Measurements from ENCODE around the gene POLA2. TPM values are rescaled to one million over a fixed set of nuclear protein-coding genes. Genes with fewer than 3 reads are reported as not detected.

POLA2 gene
- total and polyA plus RNA-seq, 9 of the 15 experiments (the other 6 are each of a cell fraction or from before 2014, with no cell fraction given): 2.7 to 134 (median 44.4) TPM

- TF ChIP-seq, protein P1, sequence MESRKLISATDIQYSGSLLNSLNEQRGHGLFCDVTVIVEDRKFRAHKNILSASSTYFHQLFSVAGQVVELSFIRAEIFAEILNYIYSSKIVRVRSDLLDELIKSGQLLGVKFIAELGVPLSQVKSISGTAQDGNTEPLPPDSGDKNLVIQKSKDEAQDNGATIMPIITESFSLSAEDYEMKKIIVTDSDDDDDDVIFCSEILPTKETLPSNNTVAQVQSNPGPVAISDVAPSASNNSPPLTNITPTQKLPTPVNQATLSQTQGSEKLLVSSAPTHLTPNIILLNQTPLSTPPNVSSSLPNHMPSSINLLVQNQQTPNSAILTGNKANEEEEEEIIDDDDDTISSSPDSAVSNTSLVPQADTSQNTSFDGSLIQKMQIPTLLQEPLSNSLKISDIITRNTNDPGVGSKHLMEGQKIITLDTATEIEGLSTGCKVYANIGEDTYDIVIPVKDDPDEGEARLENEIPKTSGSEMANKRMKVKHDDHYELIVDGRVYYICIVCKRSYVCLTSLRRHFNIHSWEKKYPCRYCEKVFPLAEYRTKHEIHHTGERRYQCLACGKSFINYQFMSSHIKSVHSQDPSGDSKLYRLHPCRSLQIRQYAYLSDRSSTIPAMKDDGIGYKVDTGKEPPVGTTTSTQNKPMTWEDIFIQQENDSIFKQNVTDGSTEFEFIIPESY (CRISPR knock-in tag; IDR thresholded peaks at IDR 0.05): peak; percentile 52
- 0 out of 4 replicates have a peak, but pooled peaks of 1 of the 2 experiments have one; percentile 29 for TF ChIP-seq BCLAF1 (IDR thresholded peaks at IDR 0.05; ENCODE audit: borderline replicate concordance in 1 of 2, control insufficient read depth in 1 of 2, low read depth in 2 of 2, low read length in 1 of 2)
- TF ChIP-seq ATF3 (IDR thresholded peaks at IDR 0.05): peak; percentile 87
- TF ChIP-seq ATF3 (CRISPR knock-in tag; conservative IDR thresholded peaks at IDR 0.05): no peak
- TF ChIP-seq SMAD4 (CRISPR knock-in tag; conservative IDR thresholded peaks at IDR 0.05): peak; percentile 45
- TF ChIP-seq CREBBP (IDR thresholded peaks at IDR 0.05; ENCODE audit: low read depth, low read length): no peak
- TF ChIP-seq BCOR (IDR thresholded peaks at IDR 0.05): no peak
- TF ChIP-seq COPS2 (conservative IDR thresholded peaks at IDR 0.05): no peak
- peak; percentile 76; the same call in 1 of the 2 replicates for TF ChIP-seq LCOR (CRISPR knock-in tag; IDR thresholded peaks at IDR 0.05)
- no peak for TF ChIP-seq RAD51 (IDR thresholded peaks at IDR 0.05; ENCODE audit: borderline replicate concordance, low read depth)
- TF ChIP-seq FOXA1 (IDR thresholded peaks at IDR 0.05; ENCODE audit: borderline replicate concordance): no peak
- TF ChIP-seq, protein P2, sequence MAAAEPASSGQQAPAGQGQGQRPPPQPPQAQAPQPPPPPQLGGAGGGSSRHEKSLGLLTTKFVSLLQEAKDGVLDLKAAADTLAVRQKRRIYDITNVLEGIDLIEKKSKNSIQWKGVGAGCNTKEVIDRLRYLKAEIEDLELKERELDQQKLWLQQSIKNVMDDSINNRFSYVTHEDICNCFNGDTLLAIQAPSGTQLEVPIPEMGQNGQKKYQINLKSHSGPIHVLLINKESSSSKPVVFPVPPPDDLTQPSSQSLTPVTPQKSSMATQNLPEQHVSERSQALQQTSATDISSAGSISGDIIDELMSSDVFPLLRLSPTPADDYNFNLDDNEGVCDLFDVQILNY (CRISPR knock-in tag; IDR thresholded peaks at IDR 0.05): no peak
- TF ChIP-seq SMARCA4 (IDR thresholded peaks at IDR 0.05): peak; percentile 84
- TF ChIP-seq STAT6 (CRISPR knock-in tag; IDR thresholded peaks at IDR 0.05): no peak
- no peak for TF ChIP-seq MCM3 (IDR thresholded peaks at IDR 0.05)
- no peak for TF ChIP-seq CBX5 (IDR thresholded peaks at IDR 0.05; ENCODE audit: borderline replicate concordance, low read depth)
- TF ChIP-seq ZNF830 (CRISPR knock-in tag; IDR thresholded peaks at IDR 0.05): no peak
- no peak for TF ChIP-seq MTF1 (CRISPR knock-in tag; IDR thresholded peaks at IDR 0.05; ENCODE audit: borderline replicate concordance)
Measured at GRCh38 chr11:65274735-65275682, 13.2 kb downstream of the POLA2 start (continued).
